K562 (cell line): Measurements from ENCODE around the gene CLCN4. TPM values are rescaled to one million over a fixed set of nuclear protein-coding genes. Genes with fewer than 3 reads are reported as not detected.

Experiments used
- ATAC-seq: fragments of 200-7000 bp; cut with Tn5 transposase; 3 replicates; pipeline ENCODE4 v1.9.1; 2020; ENCODE audit warnings: moderate library complexity
- BruUV-seq: library from RNA; stranded (reverse); fragments of 400-500 nt; replicated peaks from 2 replicates; lab custom pipeline; 2021; lab: Mats Ljungman, UMichigan
- CTCF ChIA-PET: fragments of 300-600 bp; formaldehyde crosslinking; extraction: SDS; loops from one replicate; lab custom pipeline; 2021; ENCODE audit warnings: low intra/inter-chr PET ratio; lab: Yijun Ruan, JAX
- POLR2A ChIA-PET: fragments of 300-600, 350-650 bp; sonication (Branson Sonifier 250); formaldehyde crosslinking; extraction: SDS; loops from one replicate; lab custom pipeline; 2021; ENCODE audit warnings: antibody characterized with exemption, inconsistent platforms; lab: Yijun Ruan, JAX
- DNase-seq, 4 experiments: peaks; one replicate each; pipeline versions ENCODE4 v3.0.0 to v3.0.0-alpha.2; 2011 to 2018; ENCODE audit warnings: low spot score in 3 of 4, mixed read lengths in 3 of 4; ENCODE audit errors: extremely low read depth in 1 of 4
- FAIRE-seq: peaks from 2 replicates; lab custom pipeline; 2011; peaks lifted over from hg19 to GRCh38; lab: Jason Lieb, UNC
- H2AFZ ChIP-seq: 2 replicates; pipeline ENCODE4 v1.6.0; 2011; ENCODE audit warnings: low read depth, low read length, control low read depth, inconsistent platforms
- H3K27ac ChIP-seq: fragments of 200-600 bp; 3 replicates; pipeline ENCODE4 v1.8.0; 2011; ENCODE audit warnings: low read depth, mild to moderate bottlenecking, control low read depth, inconsistent platforms, low read length, moderate library complexity, mixed read lengths; ENCODE audit errors: extremely low read depth
- H3K27me3 ChIP-seq, 2 experiments: fragments of 300-600 bp in 1 of 2; 2 replicates in 1 of 2; 3 replicates in 1 of 2; pipeline versions ENCODE4 v1.6.0 to v1.8.0; 2011; ENCODE audit warnings: inconsistent platforms in 2 of 2, low read length in 2 of 2, mild to moderate bottlenecking in 1 of 2, mixed read lengths in 1 of 2, moderate library complexity in 1 of 2; ENCODE audit not compliant: control insufficient read depth in 2 of 2, insufficient read depth in 2 of 2
- H3K36me3 ChIP-seq: fragments of 300-600 bp; 3 replicates; pipeline ENCODE4 v1.8.0; 2011; ENCODE audit warnings: mild to moderate bottlenecking, low read length, inconsistent platforms; ENCODE audit not compliant: control insufficient read depth, insufficient read depth
- H3K4me1 ChIP-seq, 2 experiments: fragments of 200-600 bp in 1 of 2; replicated peaks in 1 of 2; 2 replicates in 1 of 2; 3 replicates in 1 of 2; pipeline versions ENCODE4 v1.5.1 to v1.8.0; 2011; ENCODE audit warnings: inconsistent platforms in 2 of 2, low read length in 2 of 2, mild to moderate bottlenecking in 1 of 2, mixed read lengths in 1 of 2, moderate library complexity in 1 of 2; ENCODE audit not compliant: control insufficient read depth in 2 of 2, insufficient read depth in 2 of 2
- H3K4me2 ChIP-seq: 2 replicates; pipeline ENCODE4 v1.6.1; 2011; ENCODE audit warnings: low read length, control low read depth, inconsistent platforms, mixed read lengths; ENCODE audit not compliant: insufficient read depth
- H3K4me3 ChIP-seq: fragments of 200-600 bp; sonication (generic), shearing (Covaris generic); 2 replicates; pipeline ENCODE4 v1.5.1; 2016; ENCODE audit warnings: control low read depth, inconsistent platforms
- H3K79me2 ChIP-seq: fragments of 200-600 bp; 3 replicates; pipeline ENCODE4 v1.8.0; 2011; ENCODE audit warnings: low read length, inconsistent platforms; ENCODE audit not compliant: control insufficient read depth, insufficient read depth
- H3K9ac ChIP-seq, 2 experiments: 2 replicates each; pipeline versions ENCODE4 v1.6.0 to v1.6.1; 2011; ENCODE audit warnings: low read depth in 2 of 2, low read length in 2 of 2, control low read depth in 1 of 2, inconsistent platforms in 1 of 2, mild to moderate bottlenecking in 1 of 2, mixed read lengths in 1 of 2; ENCODE audit not compliant: insufficient read depth in 1 of 2
- H3K9me1 ChIP-seq: one replicate; pipeline ENCODE4 v1.6.0; 2011; ENCODE audit warnings: inconsistent platforms, mild to moderate bottlenecking, low read length, moderate library complexity; ENCODE audit not compliant: control insufficient read depth, insufficient read depth
- H3K9me3 ChIP-seq: replicated peaks from 2 replicates; pipeline ENCODE4 v1.5.1; 2011; ENCODE audit warnings: low read depth, low read length, inconsistent platforms; ENCODE audit not compliant: control insufficient read depth, insufficient read depth
- H4K20me1 ChIP-seq: replicated peaks from 2 replicates; pipeline ENCODE4 v1.6.1; 2011; ENCODE audit warnings: low read length, inconsistent platforms, mixed read lengths; ENCODE audit not compliant: control insufficient read depth, insufficient read depth
- CXXC5 ChIP-seq: fragments of 250-450 bp; sonication (Bioruptor Pico); IDR thresholded peaks from 2 replicates; pipeline ENCODE4 v1.8.0; 2022; ENCODE audit warnings: inconsistent platforms, mild to moderate bottlenecking, moderate library complexity
- E2F6 ChIP-seq, 2 experiments: IDR thresholded peaks; 2 replicates each; pipeline ENCODE4 v1.6.1; 2011; ENCODE audit warnings: borderline replicate concordance in 1 of 2, control low read depth in 1 of 2, low read depth in 1 of 2, low read length in 1 of 2, mild to moderate bottlenecking in 1 of 2, mixed read lengths in 1 of 2, moderate library complexity in 1 of 2; ENCODE audit not compliant: insufficient read depth in 1 of 2, insufficient read length in 1 of 2, poor library complexity in 1 of 2, severe bottlenecking in 1 of 2; ENCODE audit errors: extremely low read depth in 1 of 2
- ELF4 ChIP-seq: fragments of 450-650 bp; formaldehyde crosslinking; IDR thresholded peaks from 2 replicates; pipeline ENCODE4 v1.4.0; 2022; ENCODE audit warnings: missing genetic modification characterization
- GABPA ChIP-seq: fragments of 200-800 bp; sonication (Bioruptor generic); conservative IDR thresholded peaks from 2 replicates; pipeline ENCODE4 v1.6.1; 2016; ENCODE audit warnings: low read depth, missing genetic modification characterization, missing compliant biosample characterization
- HNRNPH1 ChIP-seq: fragments of 200-400 bp; formaldehyde crosslinking; optimal IDR thresholded peaks from 2 replicates; pipeline ENCODE3; 2017; ENCODE audit warnings: low read depth, mild to moderate bottlenecking, low read length, moderate library complexity
- NR3C1 ChIP-seq: sonication (generic); formaldehyde crosslinking; IDR thresholded peaks from 2 replicates; pipeline ENCODE4 v1.8.1; 2022; ENCODE audit warnings: missing genetic modification reagents
- TAF7 ChIP-seq: fragments of 450-650 bp; IDR thresholded peaks from 2 replicates; pipeline ENCODE4 v1.6.1; 2016; ENCODE audit warnings: missing genetic modification characterization, missing compliant biosample characterization
- WGBS: fragments of 100-300 bp; shearing (Covaris generic); methylation state at CpG from one replicate; pipeline ENCODE4 v1.1.6; 2016; ENCODE audit warnings: low coverage, mixed read lengths; ENCODE audit not compliant: insufficient coverage; ENCODE audit errors: missing lambda C conversion rate; 5-methylcytosine and 5-hydroxymethylcytosine counted together
- in situ Hi-C: fragments of 300-500 bp; cut with MboI; formaldehyde crosslinking; loops from 4 replicates; pipeline ENCODE4 v1.15.0; 2018; ENCODE audit warnings: inconsistent platforms, mixed read lengths
- intact Hi-C: fragments of 100-400 bp; cut with micrococcal nuclease; formaldehyde crosslinking; loops from 2 replicates; pipeline ENCODE4 v1.14.2; 2022
- polyA plus RNA-seq, 8 experiments: library from polyadenylated mRNA; depleted of rRNA in 4 of 8; stranded (reverse) in 5 of 8; unstranded in 3 of 8; fragments of >200 nt; fragmentation: Nextera tagmentation in 2 of 8; fragmentation: Illumina TruSeq in 1 of 8; extraction: Ambion mirVana in 2 of 8; extraction: Trizol in 1 of 8; gene quantifications; 2 replicates each; pipeline versions ENCODE4 v1.2.1 to v1.2.3, GENCODE V29; 2011 to 2014; ENCODE audit warnings: inconsistent platforms in 1 of 8, missing spikeins in 1 of 8
- total RNA-seq, 7 experiments: library from RNA; depleted of rRNA in 6 of 7; stranded (reverse); fragments of >200 nt in 6 of 7; fragmentation: Illumina TruSeq in 2 of 7; extraction: Trizol in 2 of 7; gene quantifications; 2 replicates each; pipeline versions ENCODE4 v1.2.1 to v1.2.3, GENCODE V29; 2011 to 2021; ENCODE audit warnings: low replicate concordance in 1 of 7
- TF ChIP-seq, protein P1 (sequence below): fragments of 450-650 bp; IDR thresholded peaks from 2 replicates; pipeline ENCODE4 v1.6.1; 2016
- TF ChIP-seq, protein P2 (sequence below): fragments of 200-400 bp; formaldehyde crosslinking; IDR thresholded peaks from 2 replicates; pipeline ENCODE4 v1.6.1; 2017; ENCODE audit warnings: mild to moderate bottlenecking, low read depth, low read length, moderate library complexity

CLCN4 gene
- total and polyA plus RNA-seq, 9 of the 15 experiments (the other 6 are each of a cell fraction or from before 2014, with no cell fraction given) = 0.03 to 0.24 (median 0.10) TPM; not detected in 1

GRCh38 chrX:10233173-10233572 lies 76.4 kb downstream of the CLCN4 start (continued):
- TF ChIP-seq HNRNPH1 (no peak), NR3C1 (CRISPR knock-in tag) (no peak)
- TF ChIP-seq, protein P1, sequence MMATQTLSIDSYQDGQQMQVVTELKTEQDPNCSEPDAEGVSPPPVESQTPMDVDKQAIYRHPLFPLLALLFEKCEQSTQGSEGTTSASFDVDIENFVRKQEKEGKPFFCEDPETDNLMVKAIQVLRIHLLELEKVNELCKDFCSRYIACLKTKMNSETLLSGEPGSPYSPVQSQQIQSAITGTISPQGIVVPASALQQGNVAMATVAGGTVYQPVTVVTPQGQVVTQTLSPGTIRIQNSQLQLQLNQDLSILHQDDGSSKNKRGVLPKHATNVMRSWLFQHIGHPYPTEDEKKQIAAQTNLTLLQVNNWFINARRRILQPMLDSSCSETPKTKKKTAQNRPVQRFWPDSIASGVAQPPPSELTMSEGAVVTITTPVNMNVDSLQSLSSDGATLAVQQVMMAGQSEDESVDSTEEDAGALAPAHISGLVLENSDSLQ = no peak

DNA sequence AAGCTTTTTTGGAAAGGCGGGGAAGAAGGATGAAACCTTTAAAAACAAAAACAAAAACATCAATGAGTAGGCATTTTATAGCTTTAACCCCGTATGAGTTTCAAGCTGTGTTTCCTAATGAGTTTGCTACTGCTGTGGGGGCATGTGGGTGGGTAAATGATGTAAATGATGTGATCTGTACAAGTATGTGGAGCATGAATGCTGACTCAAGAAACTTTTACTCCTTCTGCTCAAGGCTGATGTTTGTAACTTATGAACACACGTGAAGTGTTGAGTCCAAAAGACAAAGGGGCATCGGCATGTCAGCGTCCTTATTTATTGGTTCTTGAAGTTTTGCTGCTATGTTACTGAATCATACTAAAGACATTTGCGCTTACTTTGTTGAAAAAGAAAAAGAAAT lies 76.9 kb downstream of the CLCN4 start:
- intact Hi-C loops = no loop called here
- no peak overlapping the region for H2AFZ ChIP-seq
- ATAC-seq = no peak

More for the DNA sequence above, 76.9 kb downstream of the CLCN4 start:
- H3K9me1 ChIP-seq = no peaks in the 10 kb centered on the region
- in situ Hi-C loops = no loop called here
- no peaks in the 10 kb centered on the region for H3K4me1 ChIP-seq
- POLR2A ChIA-PET = no interaction called here
- no peaks in the 10 kb centered on the region; a peak in 1 of 5 replicates for H3K27me3 ChIP-seq
- no TSS peak for BruUV-seq
- CTCF ChIA-PET = no interaction called here
- no peaks in the 10 kb centered on the region for H3K9me3 ChIP-seq
- WGBS = 0% methylated on average over 6 of the region's 6 CpGs
- no peak overlapping the region for H3K4me2 ChIP-seq
- no peaks in the 10 kb centered on the region for H3K79me2 ChIP-seq
- TF ChIP-seq CXXC5 (no peak), ELF4 (no peak), GABPA (tag) (no peak), TAF7 (no peak), E2F6 (IDR thresholded peaks at IDR 0.05; ENCODE audit: borderline replicate concordance in 1 of 2, extremely low read depth in 1 of 2, insufficient read depth in 1 of 2, insufficient read length in 1 of 2, low read depth in 1 of 2, low read length in 1 of 2, poor library complexity in 1 of 2, severe bottlenecking in 1 of 2) (no peak)
- TF ChIP-seq, protein P2, sequence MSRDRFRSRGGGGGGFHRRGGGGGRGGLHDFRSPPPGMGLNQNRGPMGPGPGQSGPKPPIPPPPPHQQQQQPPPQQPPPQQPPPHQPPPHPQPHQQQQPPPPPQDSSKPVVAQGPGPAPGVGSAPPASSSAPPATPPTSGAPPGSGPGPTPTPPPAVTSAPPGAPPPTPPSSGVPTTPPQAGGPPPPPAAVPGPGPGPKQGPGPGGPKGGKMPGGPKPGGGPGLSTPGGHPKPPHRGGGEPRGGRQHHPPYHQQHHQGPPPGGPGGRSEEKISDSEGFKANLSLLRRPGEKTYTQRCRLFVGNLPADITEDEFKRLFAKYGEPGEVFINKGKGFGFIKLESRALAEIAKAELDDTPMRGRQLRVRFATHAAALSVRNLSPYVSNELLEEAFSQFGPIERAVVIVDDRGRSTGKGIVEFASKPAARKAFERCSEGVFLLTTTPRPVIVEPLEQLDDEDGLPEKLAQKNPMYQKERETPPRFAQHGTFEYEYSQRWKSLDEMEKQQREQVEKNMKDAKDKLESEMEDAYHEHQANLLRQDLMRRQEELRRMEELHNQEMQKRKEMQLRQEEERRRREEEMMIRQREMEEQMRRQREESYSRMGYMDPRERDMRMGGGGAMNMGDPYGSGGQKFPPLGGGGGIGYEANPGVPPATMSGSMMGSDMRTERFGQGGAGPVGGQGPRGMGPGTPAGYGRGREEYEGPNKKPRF = no peak
- DNase-seq = no peak
- no peaks in the 10 kb centered on the region for H4K20me1 ChIP-seq
- FAIRE-seq = no peak
- H3K9ac ChIP-seq = no peak overlapping the region
- no peaks in the 10 kb centered on the region for H3K36me3 ChIP-seq
- H3K27ac ChIP-seq = no peak overlapping the region
- H3K4me3 ChIP-seq = no peak overlapping the region
